Psoas muscle (tissue), 8 donors: Measurements from ENCODE around the gene TLE7. TPM values are rescaled to one million over a fixed set of nuclear protein-coding genes. Genes with fewer than 3 reads are reported as not detected.

Experiments
- ATAC-seq, 4 donors: fragments of 200-7000 bp; cut with Tn5 transposase; one replicate each; pipeline ENCODE4 v1.9.1; 2020; ENCODE audit warnings: moderate library complexity in 3 of 4, mild to moderate bottlenecking in 2 of 4
- DNase-seq, 2 donors: peaks; one replicate each; pipeline ENCODE4 v3.0.0-alpha.2; 2020
- H3K27ac ChIP-seq: fragments of 200-600 bp; one replicate; pipeline ENCODE4 v1.8.0; 2022
- H3K27me3 ChIP-seq, 3 donors: fragments of 200-600 bp in 1 of 3; one replicate each; pipeline versions ENCODE4 v1.6.1 to v1.8.0; 2013 to 2022; ENCODE audit warnings: low read length in 2 of 3, mild to moderate bottlenecking in 2 of 3, moderate library complexity in 1 of 3; ENCODE audit not compliant: insufficient read depth in 3 of 3
- H3K36me3 ChIP-seq, 2 donors: fragments of 200-600 bp in 1 of 2; one replicate each; pipeline versions ENCODE4 v1.6.1 to v1.8.0; 2013 to 2022; ENCODE audit warnings: low read depth in 1 of 2, mild to moderate bottlenecking in 1 of 2, moderate library complexity in 1 of 2; ENCODE audit not compliant: insufficient read depth in 1 of 2
- H3K4me1 ChIP-seq: fragments of 200-600 bp; one replicate; pipeline ENCODE4 v1.8.0; 2022
- H3K4me3 ChIP-seq: fragments of 200-600 bp; one replicate; pipeline ENCODE4 v1.8.0; 2022; ENCODE audit warnings: mild to moderate bottlenecking
- H3K9me3 ChIP-seq: fragments of 200-600 bp; one replicate; pipeline ENCODE4 v1.8.0; 2022
- WGBS, 3 donors: extraction: QIAGEN DNeasy Blood & Tissue Kit; methylation state at CpG; one replicate each; pipeline versions ENCODE4 v1.1.6 to v1.1.7; 2013; 5-methylcytosine and 5-hydroxymethylcytosine counted together
- intact Hi-C, 2 donors: fragments of 100-400 bp; cut with DNase I; formaldehyde crosslinking; loops; one replicate each; pipeline versions ENCODE4 v1.11.0 to v1.14.2; 2022
- polyA plus RNA-seq, 3 donors: library from polyadenylated mRNA; stranded (reverse); fragments of 200-250 nt; gene quantifications; one replicate each; pipeline ENCODE4 v1.2.3, GENCODE V29; 2013
- total RNA-seq, 4 donors: library from RNA; stranded (reverse); fragmentation: NEBNext Ultra II Directional in 2 of 4; extraction: Animal tissue kit (Norgen Biotek cat#: 25700) in 2 of 4; gene quantifications; one replicate each; pipeline versions ENCODE4 v1.2.1 to v1.2.4, GENCODE V29; 2021 to 2023
- TF ChIP-seq, protein P1 (sequence below): fragments of 200-600 bp; IDR thresholded peaks from one replicate; pipeline ENCODE4 v1.8.0; 2022; ENCODE audit warnings: antibody characterized with exemption
- donor health status: healthy with polysubstance abuse.
- donor health status: DM: no; HTN: no; CAD: no; lungs with moderate emphysema.
- donor health status: Bipolar disorder and iron deficiency.
- donor health status: healthy.
- donor health status: DM: yes; HTN: yes; CAD: no.
- donor health status: DM: no; HTN: no; CAD: no.
- donor health status: DM: no; HTN: no; CAD: no.
- donor health status: DM: yes; HTN: yes; CAD: no.

Gene TLE7
- total and polyA plus RNA-seq, 7 donors = not detected

DNA sequence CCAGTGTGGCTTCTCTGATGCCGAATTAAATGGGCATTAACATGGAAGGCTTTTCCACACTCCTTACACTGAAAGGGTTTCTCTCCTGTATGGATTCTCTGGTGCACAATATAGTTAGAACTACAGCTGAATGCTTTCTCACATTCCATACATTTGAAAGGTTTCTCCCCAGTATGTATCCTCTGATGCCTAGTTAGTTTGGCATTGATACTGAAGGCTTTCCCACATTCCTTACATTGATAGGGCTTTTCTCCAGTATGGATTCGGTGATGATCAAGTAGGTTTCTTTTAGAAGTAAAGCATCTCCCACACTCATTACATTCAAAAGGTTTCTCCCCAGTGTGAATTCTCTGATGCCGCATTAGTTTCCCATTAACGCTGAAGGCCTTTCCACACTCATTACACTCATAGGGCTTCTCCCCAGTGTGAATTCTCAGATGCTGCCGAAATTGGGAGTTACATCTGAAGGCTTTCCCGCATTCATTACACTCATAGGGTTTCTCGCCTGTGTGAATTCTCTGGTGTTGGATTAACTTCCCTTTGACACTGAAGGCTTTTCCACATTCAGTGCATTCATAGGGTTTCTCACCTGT lies 6.5 kb upstream of the TLE7 start:
- ATAC-seq = no peak
- H3K36me3 ChIP-seq = peaks cover 46 to 55% of the 10 kb centered on the region in 2 donors
- H3K9me3 ChIP-seq = peaks cover 93% of the 10 kb centered on the region
- TF ChIP-seq, protein P1, sequence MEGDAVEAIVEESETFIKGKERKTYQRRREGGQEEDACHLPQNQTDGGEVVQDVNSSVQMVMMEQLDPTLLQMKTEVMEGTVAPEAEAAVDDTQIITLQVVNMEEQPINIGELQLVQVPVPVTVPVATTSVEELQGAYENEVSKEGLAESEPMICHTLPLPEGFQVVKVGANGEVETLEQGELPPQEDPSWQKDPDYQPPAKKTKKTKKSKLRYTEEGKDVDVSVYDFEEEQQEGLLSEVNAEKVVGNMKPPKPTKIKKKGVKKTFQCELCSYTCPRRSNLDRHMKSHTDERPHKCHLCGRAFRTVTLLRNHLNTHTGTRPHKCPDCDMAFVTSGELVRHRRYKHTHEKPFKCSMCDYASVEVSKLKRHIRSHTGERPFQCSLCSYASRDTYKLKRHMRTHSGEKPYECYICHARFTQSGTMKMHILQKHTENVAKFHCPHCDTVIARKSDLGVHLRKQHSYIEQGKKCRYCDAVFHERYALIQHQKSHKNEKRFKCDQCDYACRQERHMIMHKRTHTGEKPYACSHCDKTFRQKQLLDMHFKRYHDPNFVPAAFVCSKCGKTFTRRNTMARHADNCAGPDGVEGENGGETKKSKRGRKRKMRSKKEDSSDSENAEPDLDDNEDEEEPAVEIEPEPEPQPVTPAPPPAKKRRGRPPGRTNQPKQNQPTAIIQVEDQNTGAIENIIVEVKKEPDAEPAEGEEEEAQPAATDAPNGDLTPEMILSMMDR = no peak
- DNase-seq = no peak
- H3K27me3 ChIP-seq = peaks cover 0 to 2% (median 0%) of the 10 kb centered on the region in 3 donors
- H3K4me3 ChIP-seq = no peak overlapping the region
- H3K27ac ChIP-seq = no peak overlapping the region
- H3K4me1 ChIP-seq = no peaks in the 10 kb centered on the region
- intact Hi-C loops = no loop called here
- 97 to 100% (median 99%) methylated on average over 7 of the region's 7 CpGs for WGBS, 3 donors

DNA sequence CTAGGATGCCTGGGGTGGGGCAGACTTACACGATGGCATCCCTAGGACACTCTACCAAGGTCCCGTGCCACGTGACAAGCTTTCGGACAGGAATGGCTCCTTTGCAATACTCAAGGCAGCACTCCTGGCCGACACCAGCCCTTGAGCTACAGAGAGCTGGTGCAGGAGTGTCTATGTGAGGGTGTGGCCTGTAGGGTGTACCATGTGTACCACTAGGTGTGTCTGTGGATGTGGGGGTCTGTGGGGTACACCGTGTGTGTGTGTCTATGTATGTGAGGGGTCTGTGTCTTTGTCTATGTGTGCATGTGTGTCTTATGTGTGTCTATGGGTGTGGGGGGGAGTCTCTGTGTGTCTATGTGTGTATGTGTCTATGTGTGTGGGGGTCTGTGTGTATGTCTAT lies 1.9 kb upstream of the TLE7 start:
- Histone ChIP-seq H3K27ac (no peak overlapping the region), H3K36me3 (peaks cover 8 to 11% of the 10 kb centered on the region in 2 donors), H3K4me1 (no peaks in the 10 kb centered on the region), H3K27me3 (peaks cover 0 to 4% (median 0%) of the 10 kb centered on the region in 3 donors), H3K4me3 (no peak overlapping the region), H3K9me3 (peaks cover 66% of the 10 kb centered on the region)
- no peak for DNase-seq
- no peak for ATAC-seq
- TF ChIP-seq, protein P1 = no peak
- intact Hi-C loops = no loop called here
- 89 to 96% (median 93%) methylated on average over 6 of the region's 6 CpGs for WGBS, 3 donors

DNA sequence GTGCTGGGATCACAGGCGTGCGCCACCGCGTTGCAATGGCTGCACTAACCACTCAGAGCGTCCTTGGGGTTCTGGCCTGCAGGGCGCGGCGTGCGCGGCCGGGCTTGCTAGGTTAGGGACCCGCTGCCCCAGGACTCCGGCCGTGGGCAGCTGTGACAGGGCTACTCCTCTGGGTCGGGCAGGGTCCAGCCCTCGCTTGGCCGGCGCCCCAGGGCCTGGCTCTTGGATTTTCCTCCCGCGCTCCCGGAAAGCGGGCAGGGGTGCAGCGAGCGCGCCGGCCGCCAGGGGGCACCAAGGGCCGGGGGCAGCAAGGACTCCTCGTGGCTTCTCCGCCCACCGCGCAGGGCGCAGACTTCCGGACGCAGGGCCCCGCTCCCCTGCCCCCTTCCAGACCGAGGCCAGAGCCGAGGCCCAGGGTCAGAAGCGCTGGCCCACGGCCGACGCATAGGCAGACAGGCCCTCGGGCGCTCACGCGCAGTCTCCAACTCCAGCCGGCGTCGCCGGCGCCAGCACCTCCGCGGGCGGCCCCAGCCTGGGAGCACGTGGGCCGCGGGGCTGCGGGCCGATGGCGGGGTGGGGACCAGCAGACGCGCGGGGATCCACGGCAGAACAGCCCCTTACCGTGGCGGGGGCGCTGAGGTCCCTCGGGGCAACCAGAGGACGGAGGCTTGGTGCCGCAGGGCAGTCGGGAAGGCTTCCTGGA lies 355 bp downstream of the TLE7 start:
- ATAC-seq = no peak
- intact Hi-C loops = no loop called here
- 33 to 44% (median 36%) methylated on average over 59 to 71 of the region's 71 CpGs for WGBS, 3 donors

DNA sequence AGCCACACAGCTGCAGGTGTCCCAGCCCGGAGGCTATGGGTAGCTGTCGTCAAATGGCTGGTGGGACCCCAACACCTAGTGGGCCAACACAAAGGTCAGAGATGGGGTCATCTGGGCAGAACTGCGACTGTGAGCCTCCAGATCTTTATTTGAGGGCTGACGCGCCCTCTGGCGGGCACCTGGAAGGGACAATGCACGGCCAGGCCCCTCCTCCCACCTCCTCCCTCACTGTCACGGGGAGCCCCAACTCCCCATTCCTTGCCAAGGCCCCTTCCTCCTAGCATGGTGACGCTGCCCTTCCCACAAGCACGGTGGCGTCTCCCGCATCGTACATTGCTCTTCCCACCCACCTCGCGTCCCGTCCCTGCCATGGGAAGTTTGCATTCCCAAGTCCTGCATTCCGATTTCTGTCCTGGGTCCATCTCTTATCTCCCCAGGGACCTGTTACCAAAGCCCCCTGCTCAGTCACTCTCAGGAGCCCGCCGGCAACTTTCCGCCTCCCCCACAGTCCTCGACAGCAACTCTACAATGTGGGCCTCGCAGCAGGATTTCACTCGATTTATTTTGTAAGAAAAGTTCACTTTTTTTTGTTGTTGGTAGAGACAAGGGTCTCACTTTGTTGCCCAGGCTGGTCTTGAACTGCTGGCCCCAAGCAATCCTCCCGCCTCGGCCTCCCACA lies 1.0 kb downstream of the TLE7 start:
- ATAC-seq = no peak
- TF ChIP-seq, protein P1 = no peak
- DNase-seq = no peak
- no peak overlapping the region for H3K4me3 ChIP-seq
- 64 to 67% (median 66%) methylated on average over 25 of the region's 25 CpGs for WGBS, 3 donors
- peaks cover 0 to 2% (median 0%) of the 10 kb centered on the region in 3 donors for H3K27me3 ChIP-seq
- H3K4me1 ChIP-seq = no peaks in the 10 kb centered on the region
- no peak overlapping the region for H3K27ac ChIP-seq
- intact Hi-C loops = no loop called here
- H3K9me3 ChIP-seq = peaks cover 37% of the 10 kb centered on the region
- no peaks in the 10 kb centered on the region for H3K36me3 ChIP-seq

More for the DNA sequence above, 355 bp downstream of the TLE7 start:
- Histone ChIP-seq H3K27me3 (peaks cover 0 to 2% (median 0%) of the 10 kb centered on the region in 3 donors), H3K4me1 (no peaks in the 10 kb centered on the region), H3K9me3 (peaks cover 44% of the 10 kb centered on the region), H3K27ac (no peak overlapping the region), H3K36me3 (no peaks in the 10 kb centered on the region), H3K4me3 (no peak overlapping the region)
- no peak for DNase-seq
- TF ChIP-seq, protein P1 = no peak
